ACHN (cell line): ENCODE measurements around the gene SLC5A6.
"Not testable (repeated sequence)": the region's sequence is repeated elsewhere in the genome, so short reads cannot be mapped to it uniquely, and the experiment has no call there.

Source experiments
- DNase-seq: peaks from one replicate; pipeline ENCODE4 v3.0.0-alpha.2; 2015
- in situ Hi-C: cut with HindIII; loops from 2 replicates; pipeline ENCODE4 v1.10.0; 2017; ENCODE audit warnings: low sequenced_read_pairs, low pct_ligation_motif_present, low pct_unique_long_range_greater_than_20kb

The SLC5A6 gene

GRCh38 chr2:27212626-27213471, 781 bp upstream of the SLC5A6 start:
- in situ Hi-C loops, result no loop called here
- peak; percentile 57 for DNase-seq

- in situ Hi-C loops, result no loop called here
- DNase-seq, result no peak
Observed at GRCh38 chr2:27211241-27211942, 676 bp downstream of the SLC5A6 start.

GRCh38 chr2:27209621-27210401, 2.3 kb downstream of the SLC5A6 start:
- in situ Hi-C loops, result no loop called here
- no peak for DNase-seq

- no peak for DNase-seq
- in situ Hi-C loops, result no loop called here
Observed at GRCh38 chr2:27208486-27209050, 3.5 kb downstream of the SLC5A6 start.

GRCh38 chr2:27206346-27206745, 5.7 kb downstream of the SLC5A6 start:
- DNase-seq, result no peak
- in situ Hi-C loops, result no loop called here

GRCh38 chr2:27205206-27205605, 6.9 kb downstream of the SLC5A6 start:
- DNase-seq, result no peak
- in situ Hi-C loops, result no loop called here

GRCh38 chr2:27204566-27204965, 7.5 kb downstream of the SLC5A6 start:
- in situ Hi-C loops, result no loop called here
- no peak for DNase-seq

GRCh38 chr2:27203741-27204140, 8.3 kb downstream of the SLC5A6 start:
- in situ Hi-C loops, result no loop called here

GRCh38 chr2:27202854-27203253, 9.2 kb downstream of the SLC5A6 start:
- DNase-seq, result peak; percentile 27
- in situ Hi-C loops, result no loop called here

More at GRCh38 chr2:27203741-27204140, 8.3 kb downstream of the SLC5A6 start:
- DNase-seq, result no peak

GRCh38 chr2:27201675-27202074, 10.4 kb downstream of the SLC5A6 start:
- in situ Hi-C loops, result no loop called here
- DNase-seq, result no peak

GRCh38 chr2:27199241-27199640, 12.8 kb downstream of the SLC5A6 start:
- DNase-seq, result no peak
- in situ Hi-C loops, result no loop called here

GRCh38 chr2:27198627-27199026, 13.4 kb downstream of the SLC5A6 start:
- no peak for DNase-seq
- in situ Hi-C loops, result no loop called here

- in situ Hi-C loops, DNase-seq: not testable (repeated sequence)
Observed at GRCh38 chr2:27198068-27198467, 14.0 kb downstream of the SLC5A6 start.

GRCh38 chr2:27195799-27196198, 16.3 kb downstream of the SLC5A6 start:
- in situ Hi-C loops, DNase-seq: not testable (repeated sequence)

GRCh38 chr2:27194538-27195354, 17.3 kb downstream of the SLC5A6 start:
- in situ Hi-C loops, result no loop called here
- DNase-seq, result peak; percentile 49

- DNase-seq, result peak; percentile 69
- in situ Hi-C loops, result no loop called here
Observed at GRCh38 chr2:27191070-27191829, 20.8 kb downstream of the SLC5A6 start.

- no peak for DNase-seq
- in situ Hi-C loops, result no loop called here
Observed at GRCh38 chr2:27189989-27190388, 22.1 kb downstream of the SLC5A6 start.
